SK-N-MC (cell line): ENCODE data around the gene BTBD16.

ENCODE experiments used
- DNase-seq: peaks from one replicate; pipeline ENCODE4 v3.0.0-alpha.2; 2011; ENCODE audit warnings: low read depth, low spot score
- H3K27ac ChIP-seq: fragments of 200-600 bp; sonication (generic); 2 replicates; pipeline ENCODE4 v1.5.1; 2016; ENCODE audit warnings: mixed run types
- H3K36me3 ChIP-seq: fragments of 200-600 bp; sonication (generic); 2 replicates; pipeline ENCODE4 v1.6.1; 2017; ENCODE audit warnings: antibody characterized with exemption, low read length, mixed read lengths; ENCODE audit not compliant: insufficient read depth
- H3K4me3 ChIP-seq: fragments of 200-600 bp; sonication (generic); 2 replicates; pipeline ENCODE4 v1.5.1; 2016
- H3K9ac ChIP-seq: fragments of 200-600 bp; sonication (generic); 2 replicates; pipeline ENCODE4 v1.8.0; 2017; ENCODE audit warnings: mixed run types, mixed read lengths; ENCODE audit not compliant: insufficient read length
- H3K9me3 ChIP-seq: fragments of 200-600 bp; sonication (generic); 2 replicates; pipeline ENCODE4 v1.6.1; 2017; ENCODE audit warnings: low read depth, mild to moderate bottlenecking, antibody characterized with exemption, low read length, moderate library complexity, mixed read lengths
- EZH2 ChIP-seq: fragments of 200-600 bp; sonication (generic); IDR thresholded peaks from one replicate; pipeline ENCODE4 v1.6.1; 2017; ENCODE audit warnings: antibody characterized with exemption
- FOXP2 ChIP-seq: optimal IDR thresholded peaks from 2 replicates; pipeline ENCODE3; 2011; ENCODE audit warnings: mild to moderate bottlenecking, moderate library complexity; ENCODE audit not compliant: insufficient read depth; ENCODE audit errors: extremely low read length, control extremely low read depth
- POLR2AphosphoS5 ChIP-seq: IDR thresholded peaks from 2 replicates; pipeline ENCODE4 v1.6.1; 2012; ENCODE audit warnings: mild to moderate bottlenecking, low read depth, low read length, borderline replicate concordance

Gene BTBD16

DNA sequence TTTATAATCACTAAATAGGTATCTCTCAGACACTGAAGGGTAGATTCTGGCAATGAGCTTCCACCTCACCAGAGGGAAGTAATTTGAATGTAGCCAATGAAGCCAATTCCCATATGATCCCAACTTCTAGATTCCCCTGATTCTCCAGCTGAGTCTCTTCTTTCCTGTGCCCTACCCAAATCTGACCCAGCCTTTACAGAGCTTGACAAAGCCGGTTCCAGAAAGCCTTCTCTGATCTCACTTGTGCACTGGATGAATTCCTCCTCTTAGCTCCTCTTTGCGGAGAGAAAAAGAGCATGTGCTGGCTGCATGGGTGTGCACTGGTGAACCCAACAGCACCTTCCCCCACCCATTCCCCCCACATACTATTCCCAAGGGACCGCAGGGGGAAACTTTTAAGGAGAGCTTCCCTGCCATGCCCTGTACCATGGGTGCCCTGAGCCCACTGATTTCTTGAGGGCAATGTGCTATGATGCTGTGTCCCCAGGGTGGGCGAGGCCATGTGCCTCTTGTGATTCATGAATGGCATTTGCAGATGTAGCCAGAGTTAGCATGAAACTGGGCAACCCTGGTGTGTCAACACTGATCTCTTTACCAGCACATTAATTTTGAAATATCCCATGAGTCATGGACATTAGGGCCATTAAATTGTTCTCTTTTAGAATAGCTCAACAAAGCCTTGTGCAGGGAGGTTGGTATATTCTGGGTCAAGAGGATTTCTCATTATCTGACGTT, 53.0 kb downstream of the BTBD16 start:
- H3K4me3 ChIP-seq, result no peak overlapping the region
- H3K36me3 ChIP-seq, result no peaks in the 10 kb centered on the region
- H3K27ac ChIP-seq, result no peak overlapping the region
- no peak for DNase-seq
- no peaks in the 10 kb centered on the region for H3K9me3 ChIP-seq
- no peak for TF ChIP-seq EZH2
- TF ChIP-seq POLR2AphosphoS5, result no peak
- TF ChIP-seq FOXP2, result no peak
- H3K9ac ChIP-seq, result no peak overlapping the region

GRCh38 chr10:122325235-122325634, 54.1 kb downstream of the BTBD16 start:
- H3K4me3 ChIP-seq, result no peak overlapping the region
- H3K27ac ChIP-seq, result no peak overlapping the region
- no peaks in the 10 kb centered on the region for H3K36me3 ChIP-seq
- DNase-seq, result no peak
- H3K9me3 ChIP-seq, result no peaks in the 10 kb centered on the region
- no peak for TF ChIP-seq POLR2AphosphoS5
- TF ChIP-seq EZH2, result no peak
- no peak for TF ChIP-seq FOXP2
- no peak overlapping the region for H3K9ac ChIP-seq

- H3K36me3 ChIP-seq, result no peaks in the 10 kb centered on the region
- H3K9me3 ChIP-seq, result no peaks in the 10 kb centered on the region
- DNase-seq, result no peak
- no peak overlapping the region for H3K9ac ChIP-seq
- H3K4me3 ChIP-seq, result no peak overlapping the region
- no peak for TF ChIP-seq FOXP2
- no peak for TF ChIP-seq EZH2
- no peak for TF ChIP-seq POLR2AphosphoS5
- H3K27ac ChIP-seq, result no peak overlapping the region
Observed at GRCh38 chr10:122326385-122326784, 55.3 kb downstream of the BTBD16 start.

- Histone ChIP-seq H3K36me3 (no peaks in the 10 kb centered on the region), H3K4me3 (no peak overlapping the region), H3K27ac (no peak overlapping the region), H3K9ac (no peak overlapping the region), H3K9me3 (no peaks in the 10 kb centered on the region)
- TF ChIP-seq EZH2 (no peak), POLR2AphosphoS5 (no peak), FOXP2 (no peak)
- DNase-seq, result no peak
Observed at GRCh38 chr10:122326806-122327205, 55.7 kb downstream of the BTBD16 start.

- Histone ChIP-seq H3K27ac (no peak overlapping the region), H3K36me3 (no peaks in the 10 kb centered on the region), H3K9me3 (no peaks in the 10 kb centered on the region), H3K9ac (no peak overlapping the region), H3K4me3 (no peak overlapping the region)
- TF ChIP-seq EZH2 (no peak), POLR2AphosphoS5 (no peak)
- no peak for DNase-seq
Observed at GRCh38 chr10:122327237-122328206, 56.4 kb downstream of the BTBD16 start.

GRCh38 chr10:122328676-122329075, 57.6 kb downstream of the BTBD16 start:
- DNase-seq, result no peak
- no peak overlapping the region for H3K27ac ChIP-seq
- no peak for TF ChIP-seq POLR2AphosphoS5
- no peak for TF ChIP-seq FOXP2
- no peak for TF ChIP-seq EZH2
- H3K36me3 ChIP-seq, result no peaks in the 10 kb centered on the region
- H3K9me3 ChIP-seq, result no peaks in the 10 kb centered on the region
- H3K4me3 ChIP-seq, result no peak overlapping the region
- no peak overlapping the region for H3K9ac ChIP-seq

GRCh38 chr10:122329416-122329815, 58.3 kb downstream of the BTBD16 start:
- Histone ChIP-seq H3K36me3 (no peaks in the 10 kb centered on the region), H3K9me3 (no peaks in the 10 kb centered on the region), H3K27ac (no peak overlapping the region), H3K9ac (no peak overlapping the region), H3K4me3 (no peak overlapping the region)
- DNase-seq, result no peak
- TF ChIP-seq POLR2AphosphoS5, result no peak
- TF ChIP-seq EZH2, result no peak
- no peak for TF ChIP-seq FOXP2

GRCh38 chr10:122331100-122331499, 60.0 kb downstream of the BTBD16 start:
- H3K27ac ChIP-seq, result no peak overlapping the region
- TF ChIP-seq EZH2 (no peak), POLR2AphosphoS5 (no peak), FOXP2 (no peak)
- no peaks in the 10 kb centered on the region for H3K36me3 ChIP-seq
- no peak overlapping the region for H3K9ac ChIP-seq
- no peak overlapping the region for H3K4me3 ChIP-seq
- DNase-seq, result no peak
- no peaks in the 10 kb centered on the region for H3K9me3 ChIP-seq
